Ishikawa (cell line): ENCODE measurements around the gene PPBP.

ENCODE experiments used
- CEBPB ChIP-seq: IDR thresholded peaks from 2 replicates; pipeline ENCODE4 v1.6.1; 2012
- CREB1 ChIP-seq: IDR thresholded peaks from 2 replicates; pipeline ENCODE4 v1.6.1; 2012; ENCODE audit warnings: low read depth
- EGR1 ChIP-seq: IDR thresholded peaks from 2 replicates; pipeline ENCODE4 v1.6.1; 2012
- EP300 ChIP-seq: IDR thresholded peaks from 2 replicates; pipeline ENCODE4 v1.6.1; 2012; ENCODE audit warnings: borderline replicate concordance
- FOXM1 ChIP-seq: IDR thresholded peaks from 2 replicates; pipeline ENCODE4 v1.6.1; 2012; ENCODE audit warnings: low read depth, borderline replicate concordance
- NFIC ChIP-seq: IDR thresholded peaks from 2 replicates; pipeline ENCODE4 v1.6.1; 2012
- RAD21 ChIP-seq: IDR thresholded peaks from 2 replicates; pipeline ENCODE4 v1.6.1; 2012; ENCODE audit warnings: low read depth
- TAF1 ChIP-seq: IDR thresholded peaks from 2 replicates; pipeline ENCODE4 v1.6.1; 2012; ENCODE audit warnings: low read depth, mild to moderate bottlenecking
- TCF12 ChIP-seq: IDR thresholded peaks from 2 replicates; pipeline ENCODE4 v1.6.1; 2012; ENCODE audit warnings: low read depth
- TEAD4 ChIP-seq: IDR thresholded peaks from 2 replicates; pipeline ENCODE4 v1.6.1; 2012
- YY1 ChIP-seq: IDR thresholded peaks from 2 replicates; pipeline ENCODE4 v1.6.1; 2012; ENCODE audit warnings: low read depth
- ZBTB7A ChIP-seq: IDR thresholded peaks from 2 replicates; pipeline ENCODE4 v1.6.1; 2012; ENCODE audit warnings: low read depth
- TF ChIP-seq, protein P1 (sequence below): IDR thresholded peaks from 2 replicates; pipeline ENCODE4 v1.6.1; 2012
- TF ChIP-seq, protein P2 (sequence below): IDR thresholded peaks from 2 replicates; pipeline ENCODE4 v1.6.1; 2012
- TF ChIP-seq, protein P3 (sequence below): IDR thresholded peaks from 2 replicates; pipeline ENCODE4 v1.6.1; 2012; ENCODE audit warnings: low read depth, mild to moderate bottlenecking

PPBP gene

DNA sequence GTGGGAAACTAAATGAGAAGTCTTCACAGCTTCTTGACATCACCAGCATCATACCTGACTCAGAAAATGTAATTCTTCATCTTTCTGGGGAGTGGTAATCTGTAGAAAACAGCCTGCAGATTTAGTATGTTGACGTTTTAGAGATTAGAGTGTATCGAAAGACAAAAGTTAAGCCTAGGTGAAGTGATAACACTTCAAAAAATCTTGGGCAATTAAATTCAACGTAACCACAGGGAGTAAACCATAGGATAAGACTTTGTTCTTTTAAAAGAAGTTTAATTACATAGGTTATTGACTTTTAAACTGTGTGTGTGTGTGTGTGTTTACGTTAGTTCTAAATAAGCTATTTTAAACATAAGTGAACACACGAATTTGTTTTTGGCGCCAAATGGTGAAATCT lies 12.3 kb upstream of the PPBP start:
- no peak for TF ChIP-seq RAD21
- no peak for TF ChIP-seq TAF1
- no peak for TF ChIP-seq ZBTB7A
- no peak for TF ChIP-seq YY1
- no peak for TF ChIP-seq CEBPB
- no peak for TF ChIP-seq NFIC
- TF ChIP-seq TEAD4 = no peak
- no peak for TF ChIP-seq EGR1

DNA sequence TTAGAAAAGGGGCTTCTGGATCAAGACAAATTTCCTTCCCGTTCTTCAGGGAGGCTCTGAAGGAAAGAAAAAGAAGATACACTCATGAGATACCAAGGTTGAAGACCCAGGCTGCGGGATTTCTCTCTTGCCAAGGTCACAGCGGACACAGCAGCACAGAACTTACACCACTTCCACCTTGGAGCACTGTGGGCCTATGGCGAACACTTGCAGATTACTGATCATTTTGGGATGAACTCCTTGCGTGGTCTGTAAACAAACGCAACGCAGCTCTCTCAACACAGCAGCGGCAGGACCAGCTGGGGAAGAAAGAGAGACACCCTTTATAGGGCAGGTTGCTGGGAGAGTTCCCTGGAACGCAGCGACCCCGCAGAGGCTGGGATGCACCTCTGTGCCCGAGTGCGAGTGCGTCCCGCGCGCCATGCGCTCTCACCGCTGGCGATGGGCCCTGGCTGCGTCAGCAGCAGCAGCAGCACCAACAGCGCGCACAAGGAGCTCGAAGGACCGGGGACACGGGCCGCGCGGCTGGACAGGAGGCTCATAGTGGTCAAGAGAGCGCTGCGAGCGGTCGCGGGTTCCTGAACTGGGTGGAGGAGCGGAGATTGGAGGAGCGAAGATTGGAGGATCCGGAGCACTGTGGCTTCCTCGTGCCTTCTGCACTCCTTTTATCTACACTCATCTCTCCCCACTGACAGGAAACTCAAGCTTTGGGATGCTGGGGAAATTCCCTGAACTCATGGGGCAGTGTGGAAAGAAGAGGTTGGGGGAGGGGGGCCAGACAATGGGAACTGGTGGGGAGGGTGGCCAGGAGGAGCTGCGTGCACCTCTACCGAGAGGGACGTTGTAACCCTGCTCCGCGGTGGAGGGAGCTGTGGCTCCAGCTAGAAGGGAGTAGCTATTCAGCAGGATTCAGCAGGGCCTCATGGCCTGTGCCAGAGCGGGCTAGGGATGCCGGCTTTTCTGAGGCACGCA lies 10.3 kb upstream of the PPBP start, which contains the start of gene CXCL5:
Gene CXCL5 (minus strand): TSS at position 638 of the 972 bp plus-strand sequence. CDS start 96 bp downstream, at position 542.
- TF ChIP-seq ZBTB7A (no peak), TEAD4 (no peak), RAD21 (no peak), CREB1 (no peak), NFIC (no peak), TCF12 (no peak), EGR1 (no peak), YY1 (no peak), CEBPB (no peak), FOXM1 (no peak)
- TF ChIP-seq, protein P1, sequence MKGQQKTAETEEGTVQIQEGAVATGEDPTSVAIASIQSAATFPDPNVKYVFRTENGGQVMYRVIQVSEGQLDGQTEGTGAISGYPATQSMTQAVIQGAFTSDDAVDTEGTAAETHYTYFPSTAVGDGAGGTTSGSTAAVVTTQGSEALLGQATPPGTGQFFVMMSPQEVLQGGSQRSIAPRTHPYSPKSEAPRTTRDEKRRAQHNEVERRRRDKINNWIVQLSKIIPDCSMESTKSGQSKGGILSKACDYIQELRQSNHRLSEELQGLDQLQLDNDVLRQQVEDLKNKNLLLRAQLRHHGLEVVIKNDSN = no peak
- TF ChIP-seq, protein P2, sequence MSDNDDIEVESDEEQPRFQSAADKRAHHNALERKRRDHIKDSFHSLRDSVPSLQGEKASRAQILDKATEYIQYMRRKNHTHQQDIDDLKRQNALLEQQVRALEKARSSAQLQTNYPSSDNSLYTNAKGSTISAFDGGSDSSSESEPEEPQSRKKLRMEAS = no peak
- TF ChIP-seq, protein P3, sequence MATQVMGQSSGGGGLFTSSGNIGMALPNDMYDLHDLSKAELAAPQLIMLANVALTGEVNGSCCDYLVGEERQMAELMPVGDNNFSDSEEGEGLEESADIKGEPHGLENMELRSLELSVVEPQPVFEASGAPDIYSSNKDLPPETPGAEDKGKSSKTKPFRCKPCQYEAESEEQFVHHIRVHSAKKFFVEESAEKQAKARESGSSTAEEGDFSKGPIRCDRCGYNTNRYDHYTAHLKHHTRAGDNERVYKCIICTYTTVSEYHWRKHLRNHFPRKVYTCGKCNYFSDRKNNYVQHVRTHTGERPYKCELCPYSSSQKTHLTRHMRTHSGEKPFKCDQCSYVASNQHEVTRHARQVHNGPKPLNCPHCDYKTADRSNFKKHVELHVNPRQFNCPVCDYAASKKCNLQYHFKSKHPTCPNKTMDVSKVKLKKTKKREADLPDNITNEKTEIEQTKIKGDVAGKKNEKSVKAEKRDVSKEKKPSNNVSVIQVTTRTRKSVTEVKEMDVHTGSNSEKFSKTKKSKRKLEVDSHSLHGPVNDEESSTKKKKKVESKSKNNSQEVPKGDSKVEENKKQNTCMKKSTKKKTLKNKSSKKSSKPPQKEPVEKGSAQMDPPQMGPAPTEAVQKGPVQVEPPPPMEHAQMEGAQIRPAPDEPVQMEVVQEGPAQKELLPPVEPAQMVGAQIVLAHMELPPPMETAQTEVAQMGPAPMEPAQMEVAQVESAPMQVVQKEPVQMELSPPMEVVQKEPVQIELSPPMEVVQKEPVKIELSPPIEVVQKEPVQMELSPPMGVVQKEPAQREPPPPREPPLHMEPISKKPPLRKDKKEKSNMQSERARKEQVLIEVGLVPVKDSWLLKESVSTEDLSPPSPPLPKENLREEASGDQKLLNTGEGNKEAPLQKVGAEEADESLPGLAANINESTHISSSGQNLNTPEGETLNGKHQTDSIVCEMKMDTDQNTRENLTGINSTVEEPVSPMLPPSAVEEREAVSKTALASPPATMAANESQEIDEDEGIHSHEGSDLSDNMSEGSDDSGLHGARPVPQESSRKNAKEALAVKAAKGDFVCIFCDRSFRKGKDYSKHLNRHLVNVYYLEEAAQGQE = no peak

DNA sequence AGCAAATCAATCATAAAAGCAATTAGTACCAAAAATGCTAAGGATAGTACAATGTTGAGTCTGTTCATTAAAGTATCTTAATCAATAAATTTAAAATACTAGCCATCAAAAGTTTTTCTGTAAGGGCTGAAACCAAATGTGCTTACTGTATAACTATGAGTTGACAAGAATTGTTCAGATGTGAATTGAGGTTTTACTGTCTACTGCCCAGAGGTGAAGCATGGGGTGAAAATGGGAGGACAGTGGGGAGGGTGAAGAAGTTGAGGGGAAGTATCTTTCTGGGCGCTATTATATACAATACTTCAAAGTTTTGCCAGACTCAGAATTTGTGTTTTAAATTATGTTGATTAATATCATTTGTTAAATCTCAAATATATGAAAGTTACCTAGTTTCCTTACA lies 4.1 kb upstream of the PPBP start:
- TF ChIP-seq EP300 = no peak
- no peak for TF ChIP-seq CREB1
- TF ChIP-seq, protein P1 = no peak
- TF ChIP-seq FOXM1 = no peak
- TF ChIP-seq, protein P2 = no peak
- no peak for TF ChIP-seq TCF12
- TF ChIP-seq RAD21 = no peak
- TF ChIP-seq ZBTB7A = no peak
- no peak for TF ChIP-seq EGR1
- TF ChIP-seq YY1 = no peak
- no peak for TF ChIP-seq NFIC
- no peak for TF ChIP-seq TAF1
- TF ChIP-seq, protein P3 = no peak

DNA sequence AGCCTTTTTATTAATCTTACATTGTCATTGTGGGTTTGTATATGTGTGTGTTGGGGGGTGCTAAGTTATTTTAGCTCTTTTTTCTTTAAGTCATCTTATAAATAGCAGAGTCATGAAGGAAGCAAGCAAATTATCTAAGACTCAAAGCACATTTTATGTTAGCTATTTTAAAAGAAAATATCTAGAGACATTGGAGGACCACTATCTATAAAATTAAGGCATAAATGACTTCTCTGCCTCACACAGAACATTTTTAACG lies 3.7 kb upstream of the PPBP start:
- no peak for TF ChIP-seq CEBPB
- TF ChIP-seq, protein P1 = no peak
- no peak for TF ChIP-seq EP300
- no peak for TF ChIP-seq ZBTB7A
- TF ChIP-seq FOXM1 = no peak
- TF ChIP-seq RAD21 = no peak
- TF ChIP-seq CREB1 = no peak
- TF ChIP-seq TAF1 = no peak
- TF ChIP-seq, protein P2 = no peak
- TF ChIP-seq TCF12 = no peak
- TF ChIP-seq YY1 = no peak
- TF ChIP-seq NFIC = no peak
